Ectodermal cell (in vitro differentiated cells): ENCODE results near the gene CPA1.

Experiments
- H3K27ac ChIP-seq: 2 replicates; pipeline ENCODE4 v1.7.0; 2013; ENCODE audit warnings: mild to moderate bottlenecking, low read depth, low read length; ENCODE audit not compliant: insufficient read depth, poor library complexity, severe bottlenecking
- H3K27me3 ChIP-seq: 2 replicates; pipeline ENCODE4 v1.7.0; 2013; ENCODE audit warnings: mild to moderate bottlenecking, low read length; ENCODE audit not compliant: insufficient read depth, control insufficient read depth, poor library complexity, severe bottlenecking
- H3K36me3 ChIP-seq: one replicate; pipeline ENCODE4 v1.7.0; 2013; ENCODE audit warnings: low read length; ENCODE audit not compliant: control insufficient read depth, insufficient read depth
- H3K4me1 ChIP-seq: one replicate; pipeline ENCODE4 v1.7.0; 2013; ENCODE audit warnings: low read length; ENCODE audit not compliant: control insufficient read depth, insufficient read depth
- H3K4me3 ChIP-seq: 2 replicates; pipeline ENCODE4 v1.7.0; 2013; ENCODE audit warnings: low read depth, low read length, control low read depth; ENCODE audit not compliant: insufficient read depth
- H3K9me3 ChIP-seq: 2 replicates; pipeline ENCODE4 v1.7.0; 2013; ENCODE audit warnings: mild to moderate bottlenecking, low read length, moderate library complexity; ENCODE audit not compliant: control insufficient read depth
- WGBS, 2 experiments: methylation state at CpG; one replicate each; pipeline ENCODE4 v1.1.7; 2013; ENCODE audit warnings: missing lambda C conversion rate in 2 of 2; 5-methylcytosine and 5-hydroxymethylcytosine counted together

Gene CPA1

GRCh38 chr7:130345136-130345535, 35.2 kb upstream of the CPA1 start:
- no peaks in the 10 kb centered on the region for H3K27me3 ChIP-seq
- peaks cover 24% of the 10 kb centered on the region for H3K4me1 ChIP-seq
- peak overlapping the region; percentile 53 for H3K27ac ChIP-seq
- 16 to 31% methylated on average over 8 of the region's 8 CpGs for WGBS, 2 experiments
- no peaks in the 10 kb centered on the region for H3K9me3 ChIP-seq
- H3K36me3 ChIP-seq: no peaks in the 10 kb centered on the region
- H3K4me3 ChIP-seq: no peak overlapping the region

- Histone ChIP-seq H3K27ac (no peak overlapping the region), H3K27me3 (no peaks in the 10 kb centered on the region), H3K4me1 (peaks cover 30% of the 10 kb centered on the region), H3K4me3 (no peak overlapping the region), H3K9me3 (no peaks in the 10 kb centered on the region), H3K36me3 (no peaks in the 10 kb centered on the region)
- WGBS, 2 experiments: 82 to 95% methylated on average over 4 to 5 of the region's 5 CpGs
Observed at GRCh38 chr7:130345725-130346124, 34.6 kb upstream of the CPA1 start.

GRCh38 chr7:130346177-130346905, 34.0 kb upstream of the CPA1 start:
- H3K4me3 ChIP-seq: no peak overlapping the region
- H3K4me1 ChIP-seq: peaks cover 36% of the 10 kb centered on the region
- WGBS, 2 experiments: 90 to 92% methylated on average over 10 of the region's 10 CpGs
- no peak overlapping the region for H3K27ac ChIP-seq
- no peaks in the 10 kb centered on the region for H3K27me3 ChIP-seq
- no peaks in the 10 kb centered on the region for H3K9me3 ChIP-seq
- no peaks in the 10 kb centered on the region for H3K36me3 ChIP-seq

DNA sequence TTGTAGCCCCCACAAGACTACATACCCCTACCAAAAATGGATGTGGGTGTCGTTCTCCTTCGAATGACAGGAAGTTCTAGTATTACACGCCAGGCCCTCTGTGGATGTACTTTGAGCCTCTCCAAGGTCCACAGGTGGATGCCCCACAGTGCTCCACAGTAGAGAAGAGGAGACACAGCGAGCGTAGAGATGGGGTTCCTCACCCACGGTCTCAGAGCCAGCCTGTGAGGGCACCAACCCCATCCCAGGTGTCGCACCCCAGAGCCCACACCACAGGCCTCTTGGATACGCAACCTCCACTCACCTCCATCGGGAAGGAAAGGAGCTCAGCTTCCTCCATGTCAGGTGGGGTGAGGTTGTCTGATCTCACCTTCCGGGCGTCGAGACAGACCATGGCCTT, 33.4 kb upstream of the CPA1 start:
- WGBS, 2 experiments: 89 to 93% methylated on average over 12 of the region's 12 CpGs
- Histone ChIP-seq H3K4me3 (no peak overlapping the region), H3K27ac (no peak overlapping the region), H3K36me3 (no peaks in the 10 kb centered on the region), H3K27me3 (no peaks in the 10 kb centered on the region), H3K4me1 (peaks cover 42% of the 10 kb centered on the region), H3K9me3 (no peaks in the 10 kb centered on the region)

- 57 to 61% methylated on average over 16 of the region's 16 CpGs for WGBS, 2 experiments
- Histone ChIP-seq H3K9me3 (no peaks in the 10 kb centered on the region), H3K27ac (peak overlapping the region; percentile 78), H3K4me3 (no peak overlapping the region), H3K4me1 (peaks cover 48% of the 10 kb centered on the region), H3K36me3 (no peaks in the 10 kb centered on the region), H3K27me3 (no peaks in the 10 kb centered on the region)
Observed at GRCh38 chr7:130349911-130350782, 30.1 kb upstream of the CPA1 start.

- H3K36me3 ChIP-seq: no peaks in the 10 kb centered on the region
- H3K4me3 ChIP-seq: no peak overlapping the region
- H3K27me3 ChIP-seq: no peaks in the 10 kb centered on the region
- peak overlapping the region; percentile 78 for H3K27ac ChIP-seq
- H3K9me3 ChIP-seq: no peaks in the 10 kb centered on the region
- WGBS, 2 experiments: 64 to 66% methylated on average over 18 to 20 of the region's 20 CpGs
- peaks cover 47% of the 10 kb centered on the region for H3K4me1 ChIP-seq
Observed at GRCh38 chr7:130350945-130351790, 29.1 kb upstream of the CPA1 start.

- no peak overlapping the region for H3K4me3 ChIP-seq
- WGBS, 2 experiments: 53% methylated on average over 6 of the region's 6 CpGs
- peak overlapping the region; percentile 73 for H3K27ac ChIP-seq
- no peaks in the 10 kb centered on the region for H3K27me3 ChIP-seq
- no peaks in the 10 kb centered on the region for H3K36me3 ChIP-seq
- H3K4me1 ChIP-seq: peaks cover 47% of the 10 kb centered on the region
- H3K9me3 ChIP-seq: no peaks in the 10 kb centered on the region
Observed at GRCh38 chr7:130351791-130352090, 28.6 kb upstream of the CPA1 start.

DNA sequence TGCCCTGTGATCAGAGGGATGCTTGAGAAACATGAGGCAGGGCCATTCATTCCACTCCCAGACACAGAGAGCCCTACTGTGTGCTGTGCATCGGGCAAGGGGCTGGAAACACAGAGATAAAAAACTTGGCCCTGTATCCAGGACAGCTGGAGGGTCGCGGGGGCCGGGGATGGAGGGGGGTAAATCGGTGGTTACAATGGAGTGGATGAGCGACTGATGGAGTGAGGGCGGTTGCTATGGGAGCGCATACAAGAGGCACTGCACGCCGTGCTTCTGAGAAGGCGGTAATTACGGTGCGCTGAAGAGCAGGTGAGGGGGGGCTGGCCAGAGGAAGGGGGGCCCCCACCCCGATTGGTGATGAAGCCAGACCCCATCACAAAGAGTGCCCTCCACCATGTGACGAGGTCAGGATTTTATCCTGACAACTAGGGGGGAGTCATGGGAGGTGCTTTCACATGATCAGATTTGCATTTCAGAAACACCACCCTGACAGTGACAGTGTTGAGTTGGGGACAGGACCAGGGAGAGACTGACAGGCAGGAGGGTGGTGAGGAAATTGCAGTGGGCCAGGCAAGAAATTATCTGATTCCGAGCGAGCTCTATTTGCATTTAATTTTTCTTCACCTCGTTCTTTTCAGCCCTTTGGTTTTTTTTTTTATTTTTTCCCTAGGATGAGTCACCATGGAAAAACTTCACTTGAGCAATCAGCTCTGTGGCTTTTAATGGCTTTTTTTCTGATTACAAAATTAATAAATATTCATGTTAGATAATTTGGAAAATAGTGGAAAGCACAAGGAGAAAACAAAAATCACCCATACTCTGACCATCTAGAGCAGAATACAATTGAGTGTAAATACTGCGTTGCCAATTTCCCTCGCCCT, 27.9 kb upstream of the CPA1 start:
- 64 to 67% methylated on average over 20 of the region's 20 CpGs for WGBS, 2 experiments
- peaks cover 51% of the 10 kb centered on the region for H3K4me1 ChIP-seq
- H3K9me3 ChIP-seq: no peaks in the 10 kb centered on the region
- peak overlapping the region; percentile 73 for H3K27ac ChIP-seq
- no peaks in the 10 kb centered on the region for H3K36me3 ChIP-seq
- no peak overlapping the region for H3K4me3 ChIP-seq
- no peaks in the 10 kb centered on the region for H3K27me3 ChIP-seq

DNA sequence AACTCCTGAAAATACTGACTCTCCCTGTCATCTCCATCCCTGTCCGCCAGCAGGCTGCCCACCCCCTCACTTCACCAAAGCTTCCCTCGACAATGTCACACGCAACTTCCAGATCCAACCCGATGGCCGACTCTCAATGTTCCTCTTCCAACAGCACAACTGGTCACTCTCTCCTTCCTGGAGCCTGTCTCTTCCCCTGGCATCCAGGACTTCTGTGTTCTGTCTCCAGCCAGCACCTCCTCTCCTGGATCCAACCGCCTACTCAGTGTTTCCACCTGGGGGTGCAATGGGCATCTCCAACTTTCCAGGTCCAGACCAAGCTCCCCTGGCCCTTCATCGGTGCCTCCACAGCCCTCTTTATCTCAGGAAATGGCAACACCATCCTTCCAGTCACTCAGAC, 27.1 kb upstream of the CPA1 start:
- H3K36me3 ChIP-seq: no peaks in the 10 kb centered on the region
- H3K4me1 ChIP-seq: peaks cover 51% of the 10 kb centered on the region
- no peak overlapping the region for H3K27ac ChIP-seq
- H3K27me3 ChIP-seq: no peaks in the 10 kb centered on the region
- no peaks in the 10 kb centered on the region for H3K9me3 ChIP-seq
- H3K4me3 ChIP-seq: no peak overlapping the region
- 90 to 93% methylated on average over 7 of the region's 7 CpGs for WGBS, 2 experiments
